HepG2 (cell line): ENCODE results near the gene ULK4. TPM values are rescaled to one million over a fixed set of nuclear protein-coding genes. Genes with fewer than 3 reads are reported as not detected.
A peak's percentile ranks its signal among the peaks of the same experiment; 100 is the strongest.

Experiments used
- BRD4 ChIP-seq: sonication (generic); formaldehyde crosslinking; IDR thresholded peaks from 2 replicates; pipeline ENCODE4 v1.4.0; 2020; ENCODE audit warnings: missing genetic modification reagents
- CEBPB ChIP-seq: IDR thresholded peaks from 2 replicates; pipeline ENCODE4 v1.6.1; 2011; ENCODE audit warnings: low read depth, low read length, improper control_type of control experiment, borderline replicate concordance
- ETV5 ChIP-seq: IDR thresholded peaks from 2 replicates; pipeline ENCODE4 v1.6.1; 2018; ENCODE audit warnings: missing biosample characterization, missing genetic modification reagents, inconsistent platforms, borderline replicate concordance
- FOXA1 ChIP-seq, 2 experiments: fragments of 450-650 bp in 1 of 2; sonication (generic) in 1 of 2; formaldehyde crosslinking in 1 of 2; IDR thresholded peaks; 2 replicates each; pipeline versions ENCODE4 v1.4.0 to v1.6.1; 2016 to 2020; ENCODE audit warnings: missing genetic modification reagents in 1 of 2
- KDM4B ChIP-seq: sonication (generic); formaldehyde crosslinking; IDR thresholded peaks from 2 replicates; pipeline ENCODE4 v1.4.0; 2020; ENCODE audit warnings: missing genetic modification reagents
- KLF12 ChIP-seq: sonication (generic); formaldehyde crosslinking; IDR thresholded peaks from 2 replicates; pipeline ENCODE4 v1.4.0; 2020; ENCODE audit warnings: missing genetic modification reagents, borderline replicate concordance
- KLF16 ChIP-seq, 2 experiments: sonication (generic) in 1 of 2; formaldehyde crosslinking in 1 of 2; IDR thresholded peaks; 2 replicates each; pipeline versions ENCODE4 v1.6.1 to v1.8.0; 2016 to 2023; ENCODE audit warnings: missing genetic modification reagents in 2 of 2, missing compliant biosample characterization in 1 of 2
- MAZ ChIP-seq, 2 experiments: sonication (generic) in 1 of 2; formaldehyde crosslinking in 1 of 2; IDR thresholded peaks; 2 replicates each; pipeline versions ENCODE4 v1.5.0 to v1.6.1; 2012 to 2020; ENCODE audit warnings: low read depth in 2 of 2, mild to moderate bottlenecking in 2 of 2, borderline replicate concordance in 1 of 2, improper control_type of control experiment in 1 of 2, low read length in 1 of 2, missing genetic modification reagents in 1 of 2, moderate library complexity in 1 of 2
- MEIS1 ChIP-seq: sonication (generic); formaldehyde crosslinking; IDR thresholded peaks from 2 replicates; pipeline ENCODE4 v1.9.0; 2021; ENCODE audit warnings: mild to moderate bottlenecking, missing genetic modification reagents, moderate library complexity, borderline replicate concordance
- PRPF4 ChIP-seq: fragments of 200-400 bp; formaldehyde crosslinking; IDR thresholded peaks from 2 replicates; pipeline ENCODE4 v1.6.1; 2016; ENCODE audit warnings: low read length, low read depth; ENCODE audit not compliant: poor library complexity, severe bottlenecking
- RFX1 ChIP-seq: fragments of 450-650 bp; IDR thresholded peaks from 2 replicates; pipeline ENCODE4 v1.6.1; 2017
- TFDP1 ChIP-seq: IDR thresholded peaks from 2 replicates; pipeline ENCODE4 v1.6.1; 2016; ENCODE audit warnings: missing compliant biosample characterization, missing genetic modification reagents, borderline replicate concordance
- ZNF124 ChIP-seq: sonication (generic); formaldehyde crosslinking; IDR thresholded peaks from 2 replicates; pipeline ENCODE4 v1.4.0; 2020; ENCODE audit warnings: missing genetic modification reagents
- ZNF510 ChIP-seq: sonication (generic); formaldehyde crosslinking; IDR thresholded peaks from 2 replicates; pipeline ENCODE4 v1.4.0; 2020; ENCODE audit warnings: low read depth, mild to moderate bottlenecking, missing genetic modification reagents
- ZNF615 ChIP-seq: sonication (generic); formaldehyde crosslinking; IDR thresholded peaks from 2 replicates; pipeline ENCODE4 v1.5.0; 2020; ENCODE audit warnings: mild to moderate bottlenecking, missing genetic modification reagents, borderline replicate concordance
- ZNF776 ChIP-seq: sonication (generic); formaldehyde crosslinking; IDR thresholded peaks from 2 replicates; pipeline ENCODE4 v1.4.0; 2020; ENCODE audit warnings: mild to moderate bottlenecking, missing genetic modification reagents
- polyA plus RNA-seq, 8 experiments: library from polyadenylated mRNA; depleted of rRNA in 3 of 8; stranded (reverse) in 7 of 8; unstranded in 1 of 8; fragments of >200 nt; fragmentation: Illumina TruSeq in 4 of 8; extraction: Trizol in 4 of 8; gene quantifications; 2 replicates each; pipeline versions ENCODE4 v1.2.1 to v1.2.3, GENCODE V29; 2011 to 2016; ENCODE audit warnings: low read depth in 4 of 8, missing spikeins in 1 of 8, mixed read lengths in 1 of 8; ENCODE audit not compliant: insufficient read depth in 1 of 8
- total RNA-seq, 5 experiments: library from RNA; depleted of rRNA; stranded (reverse); fragments of >200 nt; fragmentation: Illumina TruSeq; extraction: Trizol; gene quantifications; 2 replicates each; pipeline ENCODE4 v1.2.3, GENCODE V29; 2016; ENCODE audit warnings: low read depth in 1 of 5
- TF ChIP-seq, protein P1 (sequence below): IDR thresholded peaks from 2 replicates; pipeline ENCODE4 v1.4.0; 2020; ENCODE audit warnings: mild to moderate bottlenecking, missing genetic modification reagents
- TF ChIP-seq, protein P2 (sequence below): sonication (generic); formaldehyde crosslinking; IDR thresholded peaks from 2 replicates; pipeline ENCODE4 v1.4.0; 2020; ENCODE audit warnings: missing genetic modification reagents

Gene ULK4
- total and polyA plus RNA-seq, 2 of the 13 experiments (the other 11 are each of a cell fraction or from before 2014, with no cell fraction given) = 6.7 to 11.8 TPM

- peak; percentile 50; the same call in 1 of the 2 replicates for TF ChIP-seq MAZ (IDR thresholded peaks at IDR 0.05; ENCODE audit: borderline replicate concordance, low read depth, low read length)
- peak; percentile 77; the same call in 1 of the 2 replicates for TF ChIP-seq MAZ (CRISPR knock-in tag; IDR thresholded peaks at IDR 0.05; ENCODE audit: low read depth)
- TF ChIP-seq CEBPB = no peak
- peak; percentile 90 for TF ChIP-seq TFDP1 (CRISPR knock-in tag)
- TF ChIP-seq, protein P1, sequence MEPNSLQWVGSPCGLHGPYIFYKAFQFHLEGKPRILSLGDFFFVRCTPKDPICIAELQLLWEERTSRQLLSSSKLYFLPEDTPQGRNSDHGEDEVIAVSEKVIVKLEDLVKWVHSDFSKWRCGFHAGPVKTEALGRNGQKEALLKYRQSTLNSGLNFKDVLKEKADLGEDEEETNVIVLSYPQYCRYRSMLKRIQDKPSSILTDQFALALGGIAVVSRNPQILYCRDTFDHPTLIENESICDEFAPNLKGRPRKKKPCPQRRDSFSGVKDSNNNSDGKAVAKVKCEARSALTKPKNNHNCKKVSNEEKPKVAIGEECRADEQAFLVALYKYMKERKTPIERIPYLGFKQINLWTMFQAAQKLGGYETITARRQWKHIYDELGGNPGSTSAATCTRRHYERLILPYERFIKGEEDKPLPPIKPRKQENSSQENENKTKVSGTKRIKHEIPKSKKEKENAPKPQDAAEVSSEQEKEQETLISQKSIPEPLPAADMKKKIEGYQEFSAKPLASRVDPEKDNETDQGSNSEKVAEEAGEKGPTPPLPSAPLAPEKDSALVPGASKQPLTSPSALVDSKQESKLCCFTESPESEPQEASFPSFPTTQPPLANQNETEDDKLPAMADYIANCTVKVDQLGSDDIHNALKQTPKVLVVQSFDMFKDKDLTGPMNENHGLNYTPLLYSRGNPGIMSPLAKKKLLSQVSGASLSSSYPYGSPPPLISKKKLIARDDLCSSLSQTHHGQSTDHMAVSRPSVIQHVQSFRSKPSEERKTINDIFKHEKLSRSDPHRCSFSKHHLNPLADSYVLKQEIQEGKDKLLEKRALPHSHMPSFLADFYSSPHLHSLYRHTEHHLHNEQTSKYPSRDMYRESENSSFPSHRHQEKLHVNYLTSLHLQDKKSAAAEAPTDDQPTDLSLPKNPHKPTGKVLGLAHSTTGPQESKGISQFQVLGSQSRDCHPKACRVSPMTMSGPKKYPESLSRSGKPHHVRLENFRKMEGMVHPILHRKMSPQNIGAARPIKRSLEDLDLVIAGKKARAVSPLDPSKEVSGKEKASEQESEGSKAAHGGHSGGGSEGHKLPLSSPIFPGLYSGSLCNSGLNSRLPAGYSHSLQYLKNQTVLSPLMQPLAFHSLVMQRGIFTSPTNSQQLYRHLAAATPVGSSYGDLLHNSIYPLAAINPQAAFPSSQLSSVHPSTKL = peak; percentile 47; the same call in 1 of the 2 replicates
- TF ChIP-seq FOXA1 (IDR thresholded peaks at IDR 0.05) = no peak
- peak; percentile 16; the same call in 1 of the 2 replicates for TF ChIP-seq FOXA1 (CRISPR knock-in tag; IDR thresholded peaks at IDR 0.05)
- TF ChIP-seq ZNF510 (CRISPR knock-in tag) = peak; percentile 77; the same call in 1 of the 2 replicates
- no peak for TF ChIP-seq PRPF4
- TF ChIP-seq ZNF124 (CRISPR knock-in tag) = no peak; the same call in 1 of the 2 replicates
- no peak for TF ChIP-seq BRD4 (CRISPR knock-in tag)
- TF ChIP-seq, protein P2, sequence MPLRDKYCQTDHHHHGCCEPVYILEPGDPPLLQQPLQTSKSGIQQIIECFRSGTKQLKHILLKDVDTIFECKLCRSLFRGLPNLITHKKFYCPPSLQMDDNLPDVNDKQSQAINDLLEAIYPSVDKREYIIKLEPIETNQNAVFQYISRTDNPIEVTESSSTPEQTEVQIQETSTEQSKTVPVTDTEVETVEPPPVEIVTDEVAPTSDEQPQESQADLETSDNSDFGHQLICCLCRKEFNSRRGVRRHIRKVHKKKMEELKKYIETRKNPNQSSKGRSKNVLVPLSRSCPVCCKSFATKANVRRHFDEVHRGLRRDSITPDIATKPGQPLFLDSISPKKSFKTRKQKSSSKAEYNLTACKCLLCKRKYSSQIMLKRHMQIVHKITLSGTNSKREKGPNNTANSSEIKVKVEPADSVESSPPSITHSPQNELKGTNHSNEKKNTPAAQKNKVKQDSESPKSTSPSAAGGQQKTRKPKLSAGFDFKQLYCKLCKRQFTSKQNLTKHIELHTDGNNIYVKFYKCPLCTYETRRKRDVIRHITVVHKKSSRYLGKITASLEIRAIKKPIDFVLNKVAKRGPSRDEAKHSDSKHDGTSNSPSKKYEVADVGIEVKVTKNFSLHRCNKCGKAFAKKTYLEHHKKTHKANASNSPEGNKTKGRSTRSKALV = peak; percentile 93
- no peak; the same call in 1 of the 2 replicates for TF ChIP-seq KDM4B (CRISPR knock-in tag)
- TF ChIP-seq ZNF615 (CRISPR knock-in tag) = no peak
- TF ChIP-seq ETV5 (CRISPR knock-in tag) = peak; percentile 96
- peak; percentile 24; the same call in 1 of the 2 replicates for TF ChIP-seq ZNF776 (CRISPR knock-in tag)
- TF ChIP-seq MEIS1 = no peak
- peak in 1 of 2 experiments; percentile 67; a peak in 2 of 4 replicates for TF ChIP-seq KLF16 (CRISPR knock-in tag; IDR thresholded peaks at IDR 0.05)
- peak; percentile 41; the same call in 1 of the 2 replicates for TF ChIP-seq KLF12 (CRISPR knock-in tag)
- peak; percentile 98 for TF ChIP-seq RFX1
These were observed at the start of gene ULK4 (continued) for GRCh38 chr3:41961751-41962679.
